ENCODE data around the gene CD4. TPM values are rescaled to one million over a fixed set of nuclear protein-coding genes. Genes with fewer than 3 reads are reported as not detected.

Gene CD4
- total RNA-seq, 4 donors from 2014 or later, result 2.9 to 7.0 (median 3.6) TPM

- TF ChIP-seq POLR2A (IDR thresholded peaks at IDR 0.05) (no peak), CTCF (IDR thresholded peaks at IDR 0.05) (no peak)
- WGBS, 2 donors, result 36 to 52% methylated on average over 24 to 26 of the region's 60 CpGs
- no peak overlapping the region for H3K4me3 ChIP-seq (ENCODE audit: low read depth, poor library complexity, severe bottlenecking)
- no peak for DNase-seq (ENCODE audit: low spot score in 2 of 2)
- intact Hi-C loops (cut with DNase I; ENCODE audit: low total_unique reads), result no loop called here
These were observed 15.6 kb upstream of the CD4 start for GRCh38 chr12:6773590-6774351.

GRCh38 chr12:6774499-6775062, 14.7 kb upstream of the CD4 start:
- intact Hi-C loops (cut with DNase I; ENCODE audit: low total_unique reads), result no loop called here
- TF ChIP-seq POLR2A (IDR thresholded peaks at IDR 0.05) (no peak), CTCF (IDR thresholded peaks at IDR 0.05) (no peak)
- DNase-seq (ENCODE audit: low spot score in 2 of 2), result no peak
- 86 to 94% methylated on average over 15 of the region's 15 CpGs for WGBS, 2 donors
- H3K4me3 ChIP-seq (ENCODE audit: low read depth, poor library complexity, severe bottlenecking), result no peak overlapping the region

- 84 to 86% methylated on average over 16 of the region's 16 CpGs for WGBS, 2 donors
- intact Hi-C loops (cut with DNase I; ENCODE audit: low total_unique reads), result no loop called here
- no peak overlapping the region for H3K4me3 ChIP-seq (ENCODE audit: low read depth, poor library complexity, severe bottlenecking)
- no peak for DNase-seq (ENCODE audit: low spot score in 2 of 2)
- no peak for TF ChIP-seq POLR2A (IDR thresholded peaks at IDR 0.05)
- TF ChIP-seq CTCF (IDR thresholded peaks at IDR 0.05), result no peak
These were observed 13.8 kb upstream of the CD4 start for GRCh38 chr12:6775185-6776174.

GRCh38 chr12:6777386-6777785, 11.9 kb upstream of the CD4 start:
- no peak overlapping the region for H3K4me3 ChIP-seq (ENCODE audit: low read depth, poor library complexity, severe bottlenecking)
- no peak for TF ChIP-seq POLR2A (IDR thresholded peaks at IDR 0.05)
- TF ChIP-seq CTCF (IDR thresholded peaks at IDR 0.05), result no peak
- intact Hi-C loops (cut with DNase I; ENCODE audit: low total_unique reads), result no loop called here
- no peak for DNase-seq (ENCODE audit: low spot score in 2 of 2)
- 92 to 97% methylated on average over 5 of the region's 5 CpGs for WGBS, 2 donors

- WGBS, 2 donors, result 25 to 32% methylated on average over 14 of the region's 14 CpGs
- no peak for TF ChIP-seq POLR2A (IDR thresholded peaks at IDR 0.05)
- intact Hi-C loops (cut with DNase I; ENCODE audit: low total_unique reads), result loop anchor here (2.0 kb wide), 1 partner anchor 23 kb away; no protein-coding TSS in a partner anchor
- H3K4me3 ChIP-seq (ENCODE audit: low read depth, poor library complexity, severe bottlenecking), result no peak overlapping the region
- DNase-seq (ENCODE audit: low spot score in 2 of 2), result no peak
These were observed 11.1 kb upstream of the CD4 start for GRCh38 chr12:6778217-6778573.

All from lower leg skin (tissue), 4 donors.